HCT116 (cell line): Measurements from ENCODE around the gene PTPN12.

Experiments
- CEBPB ChIP-seq: IDR thresholded peaks from 2 replicates; pipeline ENCODE4 v1.6.1; 2012; ENCODE audit warnings: low read depth
- EGR1 ChIP-seq: IDR thresholded peaks from 2 replicates; pipeline ENCODE4 v1.6.1; 2012; ENCODE audit warnings: low read depth
- ELF1 ChIP-seq: IDR thresholded peaks from 2 replicates; pipeline ENCODE4 v1.6.1; 2012; ENCODE audit warnings: low read depth, borderline replicate concordance
- EZH2phosphoT487 ChIP-seq: fragments of 200-600 bp; IDR thresholded peaks from 2 replicates; pipeline ENCODE4 v1.6.1; 2018; ENCODE audit warnings: antibody characterized with exemption, borderline replicate concordance
- FOSL1 ChIP-seq: IDR thresholded peaks from 2 replicates; pipeline ENCODE4 v1.6.1; 2012; ENCODE audit warnings: low read depth
- POLR2AphosphoS5 ChIP-seq: IDR thresholded peaks from 2 replicates; pipeline ENCODE4 v1.6.1; 2011; ENCODE audit warnings: mild to moderate bottlenecking, low read depth, low read length, moderate library complexity
- RAD21 ChIP-seq: IDR thresholded peaks from 2 replicates; pipeline ENCODE4 v1.6.1; 2012; ENCODE audit warnings: low read depth, mild to moderate bottlenecking
- SP1 ChIP-seq: IDR thresholded peaks from 2 replicates; pipeline ENCODE4 v1.6.1; 2012; ENCODE audit warnings: low read depth
- YY1 ChIP-seq: IDR thresholded peaks from 2 replicates; pipeline ENCODE4 v1.6.1; 2011; ENCODE audit warnings: low read length, low read depth, moderate library complexity, mild to moderate bottlenecking; ENCODE audit not compliant: insufficient replicate concordance; ENCODE audit errors: extremely low read depth
- ZNF274 ChIP-seq: fragments of 200-500 bp; sonication (Bioruptor generic); IDR thresholded peaks from 2 replicates; pipeline ENCODE4 v1.6.1; 2014; ENCODE audit warnings: mild to moderate bottlenecking, low read depth, low read length, inconsistent platforms
- TF ChIP-seq, protein P1 (sequence below), 3 experiments: fragments of 200-600 bp in 1 of 3; sonication (generic) in 1 of 3; IDR thresholded peaks in 2 of 3; conservative IDR thresholded peaks in 1 of 3; 2 replicates each; pipeline ENCODE4 v1.5.1; 2012 to 2017; ENCODE audit warnings: low read depth in 2 of 3, low read length in 2 of 3, antibody characterized with exemption in 1 of 3, borderline replicate concordance in 1 of 3, control low read depth in 1 of 3, mild to moderate bottlenecking in 1 of 3, mixed read lengths in 1 of 3, mixed run types in 1 of 3, moderate library complexity in 1 of 3; ENCODE audit not compliant: insufficient read depth in 1 of 3
- TF ChIP-seq, protein P2 (sequence below): IDR thresholded peaks from 2 replicates; pipeline ENCODE4 v1.6.1; 2012

- no peak for TF ChIP-seq FOSL1
- TF ChIP-seq, protein P1, sequence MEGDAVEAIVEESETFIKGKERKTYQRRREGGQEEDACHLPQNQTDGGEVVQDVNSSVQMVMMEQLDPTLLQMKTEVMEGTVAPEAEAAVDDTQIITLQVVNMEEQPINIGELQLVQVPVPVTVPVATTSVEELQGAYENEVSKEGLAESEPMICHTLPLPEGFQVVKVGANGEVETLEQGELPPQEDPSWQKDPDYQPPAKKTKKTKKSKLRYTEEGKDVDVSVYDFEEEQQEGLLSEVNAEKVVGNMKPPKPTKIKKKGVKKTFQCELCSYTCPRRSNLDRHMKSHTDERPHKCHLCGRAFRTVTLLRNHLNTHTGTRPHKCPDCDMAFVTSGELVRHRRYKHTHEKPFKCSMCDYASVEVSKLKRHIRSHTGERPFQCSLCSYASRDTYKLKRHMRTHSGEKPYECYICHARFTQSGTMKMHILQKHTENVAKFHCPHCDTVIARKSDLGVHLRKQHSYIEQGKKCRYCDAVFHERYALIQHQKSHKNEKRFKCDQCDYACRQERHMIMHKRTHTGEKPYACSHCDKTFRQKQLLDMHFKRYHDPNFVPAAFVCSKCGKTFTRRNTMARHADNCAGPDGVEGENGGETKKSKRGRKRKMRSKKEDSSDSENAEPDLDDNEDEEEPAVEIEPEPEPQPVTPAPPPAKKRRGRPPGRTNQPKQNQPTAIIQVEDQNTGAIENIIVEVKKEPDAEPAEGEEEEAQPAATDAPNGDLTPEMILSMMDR (IDR thresholded peaks at IDR 0.05 in 2 of 3, conservative IDR thresholded peaks at IDR 0.05 in 1 of 3; ENCODE audit: borderline replicate concordance in 1 of 3, insufficient read depth in 1 of 3, low read depth in 2 of 3, low read length in 2 of 3), result no peak
- no peak for TF ChIP-seq ELF1
- no peak for TF ChIP-seq POLR2AphosphoS5
- TF ChIP-seq EZH2phosphoT487, result no peak
- TF ChIP-seq, protein P2, sequence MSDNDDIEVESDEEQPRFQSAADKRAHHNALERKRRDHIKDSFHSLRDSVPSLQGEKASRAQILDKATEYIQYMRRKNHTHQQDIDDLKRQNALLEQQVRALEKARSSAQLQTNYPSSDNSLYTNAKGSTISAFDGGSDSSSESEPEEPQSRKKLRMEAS, result no peak
- no peak for TF ChIP-seq SP1
- no peak for TF ChIP-seq YY1
- no peak for TF ChIP-seq RAD21
- TF ChIP-seq ZNF274, result no peak
- TF ChIP-seq CEBPB, result no peak
- TF ChIP-seq EGR1, result no peak
Measured at GRCh38 chr7:77649716-77650349, 112.7 kb downstream of the PTPN12 start.
